GM21825 (cell line): ENCODE results near the gene UGT1A3.
"Not testable (repeated sequence)": the region's sequence is repeated elsewhere in the genome, so short reads cannot be mapped to it uniquely, and the experiment has no call there.

Experiments
- ATAC-seq: cut with Tn5 transposase; IDR thresholded peaks from one replicate; pipeline ENCODE4 v1.9.1; 2021; ENCODE audit warnings: mild to moderate bottlenecking, moderate library complexity; ENCODE audit not compliant: unreplicated experiment

Gene UGT1A3

DNA sequence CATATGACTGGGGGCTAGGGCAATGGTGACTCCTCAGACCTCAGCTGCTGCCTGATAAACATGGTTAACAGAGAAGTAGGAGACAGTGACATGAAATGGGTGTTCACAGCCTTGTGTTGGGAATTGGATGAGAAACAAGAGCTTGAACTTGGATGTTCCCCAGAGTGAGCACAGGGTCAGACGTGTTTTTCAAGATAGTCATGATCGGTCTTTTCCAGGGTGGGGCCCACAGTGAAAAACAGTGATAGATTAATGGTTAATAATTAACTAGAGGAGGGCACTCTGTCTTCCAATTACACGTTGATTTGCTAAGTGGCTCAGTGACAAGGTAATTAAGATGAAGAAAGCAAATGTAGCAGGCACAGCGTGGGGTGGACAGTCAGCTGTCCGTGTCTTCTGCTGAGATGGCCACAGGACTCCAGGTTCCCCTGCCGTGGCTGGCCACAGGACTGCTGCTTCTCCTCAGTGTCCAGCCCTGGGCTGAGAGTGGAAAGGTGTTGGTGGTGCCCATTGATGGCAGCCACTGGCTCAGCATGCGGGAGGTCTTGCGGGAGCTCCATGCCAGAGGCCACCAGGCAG is at the start of gene UGT1A3:
Gene UGT1A3 (plus strand): TSS at position 320 of the 579 bp plus-strand sequence. CDS start 85 bp downstream, at position 405.
- ATAC-seq = no peak

GRCh38 chr2:233679196-233679595 is 49.6 kb upstream of the UGT1A3 start:
- ATAC-seq = no peak

- ATAC-seq = no peak
Observed at GRCh38 chr2:233680361-233681045, 48.3 kb upstream of the UGT1A3 start.

- ATAC-seq = no peak
Observed at GRCh38 chr2:233681521-233682099, 47.2 kb upstream of the UGT1A3 start, which contains the start of gene UGT1A7. Gene UGT1A7, plus strand, starts transcription at chr2:233681901. Its CDS starts 37 bp downstream, at chr2:233681938.

- no peak for ATAC-seq
Observed at GRCh38 chr2:233684640-233685039, 44.2 kb upstream of the UGT1A3 start.

- no peak for ATAC-seq
Observed at GRCh38 chr2:233686928-233687327, 41.9 kb upstream of the UGT1A3 start.

DNA sequence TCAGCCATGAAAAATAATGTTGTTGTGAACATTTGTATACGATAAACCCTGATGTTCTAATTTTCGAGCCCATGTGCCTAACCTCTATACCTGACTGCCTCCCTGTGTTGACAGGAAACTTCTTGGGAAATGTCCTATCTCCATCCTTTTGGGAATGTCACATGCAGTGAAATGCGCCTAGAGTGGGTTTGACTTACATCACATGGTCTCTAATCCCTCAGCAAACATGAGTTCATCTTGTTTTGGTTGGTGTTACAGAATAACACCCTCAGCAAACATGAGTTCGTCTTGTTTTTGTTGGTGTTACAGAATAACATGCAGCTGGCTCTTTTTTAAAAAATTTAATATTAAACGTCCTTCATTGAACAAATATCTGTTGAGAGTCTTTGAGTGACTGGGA is 40.5 kb upstream of the UGT1A3 start:
- ATAC-seq = no peak

DNA sequence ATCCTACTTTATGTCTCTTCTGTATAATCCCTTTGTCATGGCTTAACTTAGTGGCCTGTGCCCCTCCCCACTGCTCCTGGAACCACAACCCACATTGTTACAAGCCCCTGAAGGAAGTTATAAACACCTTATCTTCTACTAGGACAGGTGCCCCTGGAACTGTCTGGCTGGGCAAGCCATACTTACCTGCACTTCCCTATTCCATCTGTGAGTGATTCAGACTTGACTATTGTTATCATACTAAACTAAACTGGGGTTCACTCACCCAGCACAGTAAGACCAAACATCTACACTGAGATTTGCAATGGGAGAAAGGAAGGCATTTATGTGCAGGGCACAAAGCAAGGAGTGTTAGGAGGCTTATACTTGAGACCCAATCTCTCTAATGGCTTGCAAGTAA is 39.8 kb upstream of the UGT1A3 start:
- no peak for ATAC-seq

DNA sequence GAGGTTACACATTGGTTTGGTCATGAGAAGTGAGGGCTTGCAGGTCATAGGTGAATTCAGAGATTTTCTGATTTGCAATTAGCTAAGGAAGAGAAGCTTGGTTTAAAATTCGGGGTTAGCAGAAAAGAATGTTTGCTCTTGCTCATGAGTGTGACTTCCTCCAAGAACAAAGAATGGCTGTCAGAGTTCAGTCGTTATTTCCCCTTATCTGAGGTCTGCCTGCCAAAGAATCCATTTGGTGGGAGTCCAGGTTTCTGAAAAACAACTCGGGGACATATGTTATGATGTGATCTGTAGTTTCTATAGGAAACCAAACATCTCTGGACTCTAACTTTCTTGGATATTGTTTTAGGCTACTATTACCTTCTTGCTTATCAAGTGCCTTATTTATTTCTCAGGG is 39.3 kb upstream of the UGT1A3 start:
- no peak for ATAC-seq

GRCh38 chr2:233690444-233690843 is 38.4 kb upstream of the UGT1A3 start:
- no peak for ATAC-seq

GRCh38 chr2:233691443-233692433 is 37.1 kb upstream of the UGT1A3 start:
- no peak for ATAC-seq

DNA sequence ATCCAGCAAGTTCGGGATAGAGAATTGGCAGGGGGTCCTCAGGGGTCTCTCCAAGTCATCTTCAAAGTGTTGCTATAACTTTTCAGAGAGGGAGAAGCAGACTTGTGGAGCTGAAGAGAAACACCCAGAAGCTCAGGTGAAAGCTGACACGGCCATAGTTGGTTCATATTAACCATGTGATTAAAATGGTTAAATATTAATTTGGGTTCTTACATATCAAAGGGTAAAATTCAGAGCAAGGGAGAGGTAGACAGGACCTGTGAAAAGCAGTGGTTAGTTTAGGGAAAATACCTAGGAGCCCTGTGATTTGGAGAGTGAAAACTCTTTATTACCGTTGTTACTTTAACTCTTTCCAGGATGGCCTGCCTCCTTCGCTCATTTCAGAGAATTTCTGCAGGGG is 36.2 kb upstream of the UGT1A3 start, which contains the start of gene UGT1A6:
Gene UGT1A6 (plus strand): TSS at position 243 of the 400 bp plus-strand sequence. CDS start 115 bp downstream, at position 358.
- no peak for ATAC-seq

DNA sequence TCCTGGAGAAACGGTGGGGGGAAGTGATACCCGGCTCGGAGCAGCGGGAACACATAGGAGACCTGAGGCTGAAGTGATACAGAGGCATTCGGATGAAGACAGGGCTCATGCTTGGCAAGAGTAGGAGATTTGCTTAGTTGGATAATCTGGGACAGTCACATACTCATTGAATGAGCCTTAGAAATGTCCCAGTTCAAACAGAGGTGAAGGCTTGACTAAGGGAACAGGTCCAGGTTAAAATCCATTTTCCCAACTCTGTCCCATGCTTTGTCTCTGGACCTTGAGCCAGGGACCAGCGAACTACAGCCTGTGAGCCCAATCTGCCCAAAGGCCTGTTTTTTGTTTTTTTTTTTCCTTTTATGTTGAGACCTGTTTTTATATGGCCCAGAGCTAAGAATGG is 34.9 kb upstream of the UGT1A3 start:
- no peak for ATAC-seq

- ATAC-seq = no peak
Observed at GRCh38 chr2:233698740-233699139, 30.1 kb upstream of the UGT1A3 start.

DNA sequence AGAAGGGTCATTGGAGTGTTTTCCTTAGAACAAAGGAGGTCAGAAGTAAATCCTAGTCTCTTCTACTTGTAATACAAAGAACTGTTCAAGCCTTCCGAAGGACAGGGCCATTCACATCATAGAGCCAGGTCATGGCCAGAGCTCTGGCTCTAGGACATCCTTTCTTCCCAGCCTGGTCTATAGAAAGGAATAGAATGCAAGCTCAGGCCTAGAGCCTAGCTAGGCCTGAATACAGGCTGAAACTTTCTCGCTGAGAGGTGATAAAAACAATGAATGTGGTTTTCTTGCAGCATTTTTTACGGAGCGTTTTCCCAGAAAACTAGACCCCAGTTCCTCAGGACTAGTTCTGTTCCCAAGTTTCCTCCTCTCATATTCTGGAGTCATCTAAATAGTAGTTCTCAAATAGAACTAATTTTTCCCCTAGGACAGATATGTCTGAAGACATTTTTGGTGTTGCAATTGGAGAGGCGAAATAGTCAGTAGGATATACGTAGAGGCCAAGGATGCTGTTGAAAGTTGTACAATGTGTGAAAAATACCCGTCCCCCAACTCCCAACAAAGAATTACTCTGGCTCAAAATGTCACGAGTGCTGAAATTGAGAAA is 29.3 kb upstream of the UGT1A3 start:
- no peak for ATAC-seq

DNA sequence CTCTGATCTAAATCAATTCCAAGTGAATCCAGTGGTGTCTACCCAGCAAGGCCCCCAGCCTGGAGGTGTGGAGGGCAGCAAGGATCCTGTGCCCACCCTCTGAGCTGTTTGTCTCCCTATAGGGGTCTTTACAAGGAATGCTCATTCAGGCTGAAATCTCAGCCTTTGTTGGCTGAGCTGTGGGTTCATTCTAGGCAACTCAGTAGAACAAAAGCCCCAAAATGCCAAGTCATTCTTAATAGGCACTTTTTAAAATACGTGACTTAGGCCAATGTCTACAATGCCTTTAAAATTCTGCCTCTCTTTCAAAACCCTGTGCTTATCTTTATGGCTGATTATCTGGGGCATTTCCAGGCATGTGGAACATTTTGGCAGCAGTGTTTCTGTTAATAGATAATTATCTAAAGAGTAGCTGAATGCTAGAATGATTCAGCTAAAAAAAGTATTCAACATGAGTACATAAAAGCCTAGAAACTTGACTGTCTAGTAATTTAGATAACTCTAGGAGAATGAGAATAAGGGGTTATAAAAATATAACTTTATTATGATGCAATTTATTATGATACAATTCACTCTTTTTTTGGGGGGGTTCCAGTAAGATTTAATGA is 28.7 kb upstream of the UGT1A3 start:
- no peak for ATAC-seq

DNA sequence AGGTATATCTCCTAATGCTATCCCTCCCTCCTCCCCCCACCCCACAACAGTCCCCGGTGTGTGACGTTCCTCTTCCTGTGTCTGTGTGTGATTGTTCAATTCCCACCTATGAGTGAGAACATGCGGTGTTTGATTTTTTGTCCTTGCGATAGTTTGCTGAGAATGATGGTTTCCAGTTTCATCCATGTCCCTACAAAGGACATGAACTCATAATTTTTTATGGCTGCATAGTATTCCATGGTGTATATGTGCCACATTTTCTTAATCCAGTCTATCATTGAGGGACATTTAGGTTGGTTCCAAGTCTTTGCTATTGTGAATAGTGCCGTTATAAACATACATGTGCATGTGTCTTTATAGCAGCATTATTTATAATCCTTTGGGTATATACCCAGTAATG is 28.0 kb upstream of the UGT1A3 start:
- ATAC-seq = not testable (repeated sequence)

- ATAC-seq = no peak
Observed at GRCh38 chr2:233702238-233702637, 26.6 kb upstream of the UGT1A3 start.

DNA sequence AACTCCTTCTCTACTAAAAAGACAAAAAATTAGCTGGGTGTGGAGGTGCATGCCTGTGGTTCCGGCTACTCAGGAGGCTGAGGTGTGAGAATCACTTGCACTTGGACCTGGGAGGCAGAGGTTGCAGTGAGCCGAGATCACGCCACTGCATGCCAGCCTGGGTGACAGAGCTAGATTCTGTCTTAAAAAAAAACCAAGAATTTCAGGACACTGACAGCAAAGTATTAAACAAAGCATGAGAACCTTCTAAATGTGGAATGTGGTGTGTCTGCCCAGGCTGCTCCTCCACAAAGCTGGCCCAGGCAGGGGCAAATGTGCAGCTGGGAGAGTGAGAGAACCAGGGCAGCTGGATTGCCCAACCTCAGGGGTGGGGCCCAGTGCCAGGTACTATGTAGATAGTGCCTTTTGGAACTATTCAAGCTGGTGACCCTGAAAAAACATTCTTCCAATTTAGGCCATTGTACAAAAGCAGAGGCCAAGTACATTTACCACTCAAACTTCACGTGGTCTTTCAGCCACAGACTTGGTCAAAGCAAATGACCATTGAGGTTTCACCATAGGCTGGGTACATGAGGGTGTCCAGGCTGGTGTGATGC is 22.8 kb upstream of the UGT1A3 start:
- ATAC-seq = no peak

GRCh38 chr2:233706720-233707119 is 22.1 kb upstream of the UGT1A3 start:
- no peak for ATAC-seq
